PC-9 (cell line): ENCODE results near the gene THY1.

Experiments used
- CTCF ChIP-seq: fragments of 200-600 bp; sonication (generic); conservative IDR thresholded peaks from 2 replicates; pipeline ENCODE4 v1.6.1; 2017; ENCODE audit warnings: mixed run types, antibody characterized with exemption, mild to moderate bottlenecking, moderate library complexity
- EZH2 ChIP-seq: fragments of 200-600 bp; sonication (generic); IDR thresholded peaks from 2 replicates; pipeline ENCODE4 v1.8.0; 2017; ENCODE audit warnings: antibody characterized with exemption, low read depth

- TF ChIP-seq CTCF: no peak
- no peak for TF ChIP-seq EZH2
Observed at GRCh38 chr11:119402470-119402869, 20.5 kb downstream of the THY1 start.
